Measurements from ENCODE around the gene PTPRD. TPM values are rescaled to one million over a fixed set of nuclear protein-coding genes. Genes with fewer than 3 reads are reported as not detected.

PTPRD gene
- total RNA-seq, 3 donors from 2014 or later (not counting 1 experiment from before 2014, with no cell fraction given) = 0.05 to 0.68 TPM; not detected in 1

DNA sequence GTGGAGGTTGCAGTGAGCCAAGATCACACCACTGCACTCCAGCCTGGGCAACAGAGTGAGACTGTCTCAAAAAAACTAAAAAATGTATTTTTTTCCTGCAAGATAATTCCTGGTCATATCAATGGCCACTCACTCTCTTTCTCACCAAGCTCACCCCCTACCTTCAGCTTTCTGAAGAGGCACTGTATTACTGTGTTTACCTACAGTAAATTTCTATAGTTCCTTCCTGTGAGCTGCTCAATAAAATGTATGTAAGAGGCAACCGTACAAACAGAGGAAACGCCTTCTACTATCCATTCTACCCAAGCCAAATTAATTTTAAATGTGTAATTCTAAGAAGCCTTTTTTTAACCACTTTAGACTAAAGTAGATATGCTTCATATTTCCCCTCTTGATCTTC lies 1883.9 kb downstream of the PTPRD start:
- TF ChIP-seq, protein P1, sequence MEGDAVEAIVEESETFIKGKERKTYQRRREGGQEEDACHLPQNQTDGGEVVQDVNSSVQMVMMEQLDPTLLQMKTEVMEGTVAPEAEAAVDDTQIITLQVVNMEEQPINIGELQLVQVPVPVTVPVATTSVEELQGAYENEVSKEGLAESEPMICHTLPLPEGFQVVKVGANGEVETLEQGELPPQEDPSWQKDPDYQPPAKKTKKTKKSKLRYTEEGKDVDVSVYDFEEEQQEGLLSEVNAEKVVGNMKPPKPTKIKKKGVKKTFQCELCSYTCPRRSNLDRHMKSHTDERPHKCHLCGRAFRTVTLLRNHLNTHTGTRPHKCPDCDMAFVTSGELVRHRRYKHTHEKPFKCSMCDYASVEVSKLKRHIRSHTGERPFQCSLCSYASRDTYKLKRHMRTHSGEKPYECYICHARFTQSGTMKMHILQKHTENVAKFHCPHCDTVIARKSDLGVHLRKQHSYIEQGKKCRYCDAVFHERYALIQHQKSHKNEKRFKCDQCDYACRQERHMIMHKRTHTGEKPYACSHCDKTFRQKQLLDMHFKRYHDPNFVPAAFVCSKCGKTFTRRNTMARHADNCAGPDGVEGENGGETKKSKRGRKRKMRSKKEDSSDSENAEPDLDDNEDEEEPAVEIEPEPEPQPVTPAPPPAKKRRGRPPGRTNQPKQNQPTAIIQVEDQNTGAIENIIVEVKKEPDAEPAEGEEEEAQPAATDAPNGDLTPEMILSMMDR (IDR thresholded peaks at IDR 0.05) = no peak
- Mint-ChIP-seq H3K27ac (no peak overlapping the region), H3K36me3 (no peaks in the 10 kb centered on the region), H3K4me3 (no peak overlapping the region), H3K4me1 (no peaks in the 10 kb centered on the region), H3K27me3 (ENCODE audit: low read depth in 2 of 2) (peaks cover 0 to 12% of the 10 kb centered on the region in 2 donors), H3K9me3 (no peaks in the 10 kb centered on the region)
- H3K9me3 ChIP-seq (ENCODE audit: control insufficient read depth, insufficient read depth, low read length) = no peaks in the 10 kb centered on the region
- no peak overlapping the region for H3K4me3 ChIP-seq (ENCODE audit: low read length)
- no peaks in the 10 kb centered on the region for H3K4me1 ChIP-seq (ENCODE audit: control insufficient read depth, insufficient read depth, low read length)
- intact Hi-C loops (cut with micrococcal nuclease) = no loop called here
- H3K27me3 ChIP-seq (ENCODE audit: control insufficient read depth, insufficient read depth, low read length) = no peaks in the 10 kb centered on the region
- DNase-seq = no peak
- no peak overlapping the region for H3K27ac ChIP-seq (ENCODE audit: low read length)
- H3K36me3 ChIP-seq (ENCODE audit: control insufficient read depth, insufficient read depth, low read length) = no peaks in the 10 kb centered on the region
- no peak for ATAC-seq
- no CpG with 5 or more reads among the region's 2 CpGs for WGBS (ENCODE audit: insufficient coverage)

DNA sequence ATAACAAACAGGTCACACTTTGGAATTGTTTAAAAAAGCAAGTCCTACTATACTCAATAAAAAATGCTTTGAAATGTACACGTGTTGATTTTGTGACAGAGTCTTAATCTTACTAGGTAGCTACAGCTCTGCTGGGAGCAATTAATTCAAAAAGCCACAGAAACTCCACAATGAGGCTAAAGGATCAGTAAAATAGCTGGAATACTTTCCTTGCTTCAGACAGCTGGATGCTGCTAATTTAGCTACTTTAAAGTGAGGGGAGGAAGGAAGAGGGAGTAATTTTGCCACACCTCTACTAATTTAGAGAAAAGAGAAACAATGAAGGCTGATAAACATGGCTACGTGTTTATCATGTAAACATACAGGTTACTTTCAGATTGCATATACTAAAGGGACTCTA lies 1885.6 kb downstream of the PTPRD start:
- 100% methylated on average over 1 of the region's 2 CpGs for WGBS (ENCODE audit: insufficient coverage)

DNA sequence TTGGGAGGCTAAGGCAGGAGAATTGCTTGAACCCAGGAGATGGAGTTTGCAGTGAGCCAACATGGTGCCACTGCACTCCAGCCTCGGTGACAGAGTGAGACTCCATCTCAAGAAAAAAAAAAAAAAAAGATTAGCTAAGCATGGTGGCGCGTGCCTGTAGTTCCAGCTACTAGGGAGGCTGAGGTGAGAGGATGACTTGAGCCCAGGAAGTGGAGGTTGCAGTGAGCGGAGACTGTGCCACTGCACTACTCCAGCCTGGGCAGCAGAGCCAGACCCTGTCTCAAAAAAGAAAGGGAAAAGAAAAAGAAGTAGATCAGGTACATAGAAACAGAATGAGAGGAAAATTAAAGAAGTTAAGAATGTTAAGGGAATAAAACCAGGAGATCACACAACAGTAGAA lies 1886.1 kb downstream of the PTPRD start:
- H3K9me3 ChIP-seq (ENCODE audit: control insufficient read depth, insufficient read depth, low read length) = no peaks in the 10 kb centered on the region
- Mint-ChIP-seq H3K27ac (no peak overlapping the region), H3K4me1 (no peaks in the 10 kb centered on the region), H3K4me3 (no peak overlapping the region), H3K27me3 (ENCODE audit: low read depth in 2 of 2) (peaks cover 0 to 6% of the 10 kb centered on the region in 2 donors), H3K36me3 (no peaks in the 10 kb centered on the region), H3K9me3 (no peaks in the 10 kb centered on the region)
- no peaks in the 10 kb centered on the region for H3K4me1 ChIP-seq (ENCODE audit: control insufficient read depth, insufficient read depth, low read length)
- ATAC-seq (no peak), DNase-seq (no peak)
- WGBS (ENCODE audit: insufficient coverage) = 97% methylated on average over 4 of the region's 4 CpGs
- no peaks in the 10 kb centered on the region for H3K27me3 ChIP-seq (ENCODE audit: control insufficient read depth, insufficient read depth, low read length)
- intact Hi-C loops (cut with micrococcal nuclease) = no loop called here
- H3K36me3 ChIP-seq (ENCODE audit: control insufficient read depth, insufficient read depth, low read length) = no peaks in the 10 kb centered on the region
- TF ChIP-seq, protein P1 (IDR thresholded peaks at IDR 0.05) = no peak
- H3K27ac ChIP-seq (ENCODE audit: low read length) = no peak overlapping the region
- H3K4me3 ChIP-seq (ENCODE audit: low read length) = no peak overlapping the region

More for the DNA sequence above, 1885.6 kb downstream of the PTPRD start:
- ATAC-seq (no peak), DNase-seq (no peak)
- Mint-ChIP-seq H3K9me3 (no peaks in the 10 kb centered on the region), H3K4me1 (no peaks in the 10 kb centered on the region), H3K36me3 (no peaks in the 10 kb centered on the region), H3K27ac (no peak overlapping the region), H3K4me3 (no peak overlapping the region), H3K27me3 (ENCODE audit: low read depth in 2 of 2) (peaks cover 0 to 6% of the 10 kb centered on the region in 2 donors)
- intact Hi-C loops (cut with micrococcal nuclease) = no loop called here
- TF ChIP-seq, protein P1 (IDR thresholded peaks at IDR 0.05) = no peak
- Histone ChIP-seq H3K4me3 (ENCODE audit: low read length) (no peak overlapping the region), H3K36me3 (ENCODE audit: control insufficient read depth, insufficient read depth, low read length) (no peaks in the 10 kb centered on the region), H3K9me3 (ENCODE audit: control insufficient read depth, insufficient read depth, low read length) (no peaks in the 10 kb centered on the region), H3K27me3 (ENCODE audit: control insufficient read depth, insufficient read depth, low read length) (no peaks in the 10 kb centered on the region), H3K27ac (ENCODE audit: low read length) (no peak overlapping the region), H3K4me1 (ENCODE audit: control insufficient read depth, insufficient read depth, low read length) (no peaks in the 10 kb centered on the region)

DNA sequence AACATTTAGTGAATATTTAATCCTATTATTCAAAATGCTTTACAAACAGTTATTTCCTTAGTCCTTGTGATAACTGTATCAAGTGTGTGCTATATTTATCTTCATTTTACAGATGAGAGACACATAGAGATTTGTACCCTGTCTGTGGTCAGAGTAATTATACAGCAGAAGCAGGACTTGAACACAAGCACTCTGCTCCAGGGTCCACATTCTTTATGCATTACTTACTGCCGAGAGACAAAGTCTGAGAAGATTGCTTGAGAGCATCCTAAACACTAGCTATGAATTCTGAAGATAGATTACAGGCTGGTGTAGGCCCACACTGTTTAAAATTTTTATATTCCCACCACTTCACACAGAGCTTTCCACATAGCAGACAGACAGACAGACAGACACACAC lies 1887.2 kb downstream of the PTPRD start:
- intact Hi-C loops (cut with micrococcal nuclease) = no loop called here
- no peak overlapping the region for H3K4me3 ChIP-seq (ENCODE audit: low read length)
- TF ChIP-seq, protein P1 (IDR thresholded peaks at IDR 0.05) = no peak
- peaks cover 0 to 6% of the 10 kb centered on the region in 2 donors for H3K27me3 Mint-ChIP-seq (ENCODE audit: low read depth in 2 of 2)
- no peaks in the 10 kb centered on the region for H3K27me3 ChIP-seq (ENCODE audit: control insufficient read depth, insufficient read depth, low read length)
- H3K27ac Mint-ChIP-seq = no peak overlapping the region
- ATAC-seq = no peak
- no peaks in the 10 kb centered on the region for H3K9me3 Mint-ChIP-seq
- no peaks in the 10 kb centered on the region for H3K36me3 ChIP-seq (ENCODE audit: control insufficient read depth, insufficient read depth, low read length)
- H3K27ac ChIP-seq (ENCODE audit: low read length) = no peak overlapping the region
- 100% methylated on average over 1 of the region's 1 CpG for WGBS (ENCODE audit: insufficient coverage)
- H3K4me3 Mint-ChIP-seq = no peak overlapping the region
- H3K4me1 Mint-ChIP-seq = no peaks in the 10 kb centered on the region
- no peaks in the 10 kb centered on the region for H3K4me1 ChIP-seq (ENCODE audit: control insufficient read depth, insufficient read depth, low read length)
- no peaks in the 10 kb centered on the region for H3K9me3 ChIP-seq (ENCODE audit: control insufficient read depth, insufficient read depth, low read length)
- DNase-seq = no peak
- H3K36me3 Mint-ChIP-seq = no peaks in the 10 kb centered on the region
